Stimulated activated CD4-positive, alpha-beta T cell treated with anti-CD3 and anti-CD28 coated beads, Interleukin-4, amount 100 ng/mL, for 48 hours (primary cell): ENCODE measurements around the gene CDC6.

Experiments
- DNase-seq, 2 donors: peaks; one replicate each; pipeline ENCODE4 v3.0.0-alpha.2; 2020; ENCODE audit warnings: low read depth in 2 of 2

Gene CDC6

GRCh38 chr17:40323391-40324381 lies 36.0 kb downstream of the CDC6 start:
- no peak for DNase-seq

GRCh38 chr17:40325156-40326013 lies 37.7 kb downstream of the CDC6 start:
- no peak for DNase-seq

- no peak for DNase-seq
These were observed 38.5 kb downstream of the CDC6 start for GRCh38 chr17:40326014-40326831.

- no peak for DNase-seq
These were observed 39.1 kb downstream of the CDC6 start for GRCh38 chr17:40326832-40327199.

GRCh38 chr17:40327244-40327729 lies 39.6 kb downstream of the CDC6 start:
- DNase-seq: no peak

- no peak for DNase-seq
These were observed 40.2 kb downstream of the CDC6 start for GRCh38 chr17:40327735-40328385.

- DNase-seq: no peak
These were observed 40.7 kb downstream of the CDC6 start for GRCh38 chr17:40328386-40328766.

- no peak for DNase-seq
These were observed 42.4 kb downstream of the CDC6 start for GRCh38 chr17:40329839-40330794.

- no peak for DNase-seq
These were observed 43.3 kb downstream of the CDC6 start for GRCh38 chr17:40330850-40331470.

- DNase-seq: no peak
These were observed 44.3 kb downstream of the CDC6 start for GRCh38 chr17:40331743-40332641.

- DNase-seq: no peak
These were observed 46.2 kb downstream of the CDC6 start for GRCh38 chr17:40333781-40334448.

- DNase-seq: no peak
These were observed 47.9 kb downstream of the CDC6 start for GRCh38 chr17:40335620-40336019.

GRCh38 chr17:40337351-40337750 lies 49.7 kb downstream of the CDC6 start:
- no peak for DNase-seq

GRCh38 chr17:40338058-40338457 lies 50.4 kb downstream of the CDC6 start:
- no peak for DNase-seq

- no peak for DNase-seq
These were observed 51.4 kb downstream of the CDC6 start for GRCh38 chr17:40338941-40339649.

- DNase-seq: no peak
These were observed 52.6 kb downstream of the CDC6 start for GRCh38 chr17:40340327-40340726.
